C1 segment of cervical spinal cord (tissue), 14 donors: ENCODE results near the gene EPOP.
"Not testable (repeated sequence)": the region's sequence is repeated elsewhere in the genome, so short reads cannot be mapped to it uniquely, and the experiment has no call there.

Experiments
- DNase-seq, 14 donors: peaks; one replicate each; lab custom pipeline; 2025; lab: John Stamatoyannopoulos, UW

Gene EPOP

GRCh38 chr17:38653230-38653629 lies 21.5 kb downstream of the EPOP start:
- DNase-seq: no peak

- DNase-seq: not testable (repeated sequence)
Measured at GRCh38 chr17:38650653-38651173, 24.0 kb downstream of the EPOP start.

- DNase-seq: no peak
Measured at GRCh38 chr17:38637951-38638350, 36.8 kb downstream of the EPOP start.

- DNase-seq: peak in 1 of 14 donors; percentile 45
Measured at GRCh38 chr17:38636054-38636453, 38.7 kb downstream of the EPOP start.

GRCh38 chr17:38632334-38632733 lies 42.4 kb downstream of the EPOP start:
- no peak for DNase-seq

- DNase-seq: no peak
Measured at GRCh38 chr17:38628441-38628840, 46.3 kb downstream of the EPOP start.

- DNase-seq: no peak
Measured at GRCh38 chr17:38627957-38628356, 46.8 kb downstream of the EPOP start.

- DNase-seq: not testable (repeated sequence)
Measured at GRCh38 chr17:38626606-38627226, 48.0 kb downstream of the EPOP start.

GRCh38 chr17:38625482-38625881 lies 49.3 kb downstream of the EPOP start:
- DNase-seq: no peak

- DNase-seq: not testable (repeated sequence)
Measured at GRCh38 chr17:38624782-38625355, 49.9 kb downstream of the EPOP start.
